ENCODE data around the gene PPP1R9A.

DNA sequence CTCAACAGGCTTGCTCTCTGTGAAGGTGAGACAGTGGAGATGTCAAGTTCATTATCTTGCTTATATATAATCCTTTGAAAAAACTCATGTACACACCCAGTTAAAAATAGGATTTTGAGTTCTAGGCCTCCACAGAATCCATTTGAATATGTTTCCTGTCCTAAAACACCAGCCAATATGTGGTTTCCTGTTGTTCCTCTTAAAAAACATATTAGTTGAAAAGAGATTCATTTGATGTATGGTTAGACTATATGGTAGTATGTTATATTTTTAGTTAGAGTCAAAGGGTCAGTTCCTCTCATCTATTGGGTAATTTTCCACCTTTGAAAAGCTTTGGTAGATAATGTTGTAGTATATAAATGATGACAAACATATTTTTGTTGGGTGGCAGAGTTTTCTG is 16.0 kb downstream of the PPP1R9A start:
- TF ChIP-seq, protein P1, sequence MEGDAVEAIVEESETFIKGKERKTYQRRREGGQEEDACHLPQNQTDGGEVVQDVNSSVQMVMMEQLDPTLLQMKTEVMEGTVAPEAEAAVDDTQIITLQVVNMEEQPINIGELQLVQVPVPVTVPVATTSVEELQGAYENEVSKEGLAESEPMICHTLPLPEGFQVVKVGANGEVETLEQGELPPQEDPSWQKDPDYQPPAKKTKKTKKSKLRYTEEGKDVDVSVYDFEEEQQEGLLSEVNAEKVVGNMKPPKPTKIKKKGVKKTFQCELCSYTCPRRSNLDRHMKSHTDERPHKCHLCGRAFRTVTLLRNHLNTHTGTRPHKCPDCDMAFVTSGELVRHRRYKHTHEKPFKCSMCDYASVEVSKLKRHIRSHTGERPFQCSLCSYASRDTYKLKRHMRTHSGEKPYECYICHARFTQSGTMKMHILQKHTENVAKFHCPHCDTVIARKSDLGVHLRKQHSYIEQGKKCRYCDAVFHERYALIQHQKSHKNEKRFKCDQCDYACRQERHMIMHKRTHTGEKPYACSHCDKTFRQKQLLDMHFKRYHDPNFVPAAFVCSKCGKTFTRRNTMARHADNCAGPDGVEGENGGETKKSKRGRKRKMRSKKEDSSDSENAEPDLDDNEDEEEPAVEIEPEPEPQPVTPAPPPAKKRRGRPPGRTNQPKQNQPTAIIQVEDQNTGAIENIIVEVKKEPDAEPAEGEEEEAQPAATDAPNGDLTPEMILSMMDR (conservative IDR thresholded peaks at IDR 0.05; ENCODE audit: low read depth, low read length): no peak
- TF ChIP-seq EZH2phosphoT487 (IDR thresholded peaks at IDR 0.05; ENCODE audit: borderline replicate concordance, low read length): no peak

Data from PC-3 (cell line).